OCI-LY1 (cell line): ENCODE data around the gene GSE1.

Experiments used
- H2AFZ ChIP-seq: fragments of 200-600 bp; sonication (generic), shearing (Covaris generic); 2 replicates; pipeline ENCODE4 v1.6.0; 2014; ENCODE audit warnings: antibody characterized with exemption, mild to moderate bottlenecking, low read length
- H3F3A ChIP-seq: fragments of 200-600 bp; sonication (generic), shearing (Covaris generic); 2 replicates; pipeline ENCODE4 v1.6.0; 2014; ENCODE audit warnings: mild to moderate bottlenecking, antibody characterized with exemption, low read length, moderate library complexity; ENCODE audit not compliant: insufficient read depth
- H3K27ac ChIP-seq: fragments of 200-600 bp; sonication (generic); 2 replicates; pipeline ENCODE4 v1.5.1; 2014; ENCODE audit warnings: low read length, mixed run types, mild to moderate bottlenecking, low read depth; ENCODE audit not compliant: poor library complexity, severe bottlenecking
- H3K27me3 ChIP-seq: fragments of 200-600 bp; sonication (generic); 2 replicates; pipeline ENCODE4 v1.6.0; 2014; ENCODE audit warnings: antibody characterized with exemption, mild to moderate bottlenecking, low read length, moderate library complexity; ENCODE audit not compliant: insufficient read depth
- H3K36me3 ChIP-seq: fragments of 200-600 bp; sonication (generic); 2 replicates; pipeline ENCODE4 v1.6.1; 2014; ENCODE audit warnings: mild to moderate bottlenecking, antibody characterized with exemption, low read length, moderate library complexity, mixed read lengths; ENCODE audit not compliant: insufficient read depth
- H3K4me1 ChIP-seq: fragments of 200-600 bp; sonication (generic); 2 replicates; pipeline ENCODE4 v1.5.1; 2014; ENCODE audit warnings: mild to moderate bottlenecking, low read length, moderate library complexity; ENCODE audit not compliant: insufficient read depth, severe bottlenecking
- H3K4me2 ChIP-seq: fragments of 200-600 bp; sonication (generic), shearing (Covaris generic); 2 replicates; pipeline ENCODE4 v1.6.1; 2014; ENCODE audit warnings: low read length
- H3K4me3 ChIP-seq: fragments of 200-600 bp; sonication (generic); 2 replicates; pipeline ENCODE4 v1.5.1; 2014; ENCODE audit warnings: low read length, low read depth, mild to moderate bottlenecking, mixed read lengths; ENCODE audit not compliant: poor library complexity, severe bottlenecking
- H3K79me2 ChIP-seq: fragments of 200-600 bp; shearing (Covaris generic); 2 replicates; pipeline ENCODE4 v1.6.1; 2016; ENCODE audit warnings: mixed run types, low read length, mixed read lengths; ENCODE audit not compliant: insufficient read depth
- H3K9ac ChIP-seq: fragments of 200-600 bp; sonication (generic), shearing (Covaris generic); 2 replicates; pipeline ENCODE4 v1.6.1; 2014; ENCODE audit warnings: mild to moderate bottlenecking, low read length, mixed read lengths
- H3K9me2 ChIP-seq: fragments of 200-600 bp; sonication (generic), shearing (Covaris generic); 2 replicates; pipeline ENCODE4 v1.6.1; 2014; ENCODE audit warnings: low read depth, mild to moderate bottlenecking, low read length, mixed read lengths
- H3K9me3 ChIP-seq: fragments of 200-600 bp; shearing (Covaris generic); 2 replicates; pipeline ENCODE4 v1.6.1; 2014; ENCODE audit warnings: low read length, mixed read lengths
- H4K20me1 ChIP-seq: fragments of 200-600 bp; sonication (generic), shearing (Covaris generic); 2 replicates; pipeline ENCODE4 v1.6.0; 2016; ENCODE audit warnings: mild to moderate bottlenecking, low read length; ENCODE audit not compliant: insufficient read depth
- CTCF ChIP-seq: fragments of 200-600 bp; sonication (generic), shearing (Covaris generic); IDR thresholded peaks from 2 replicates; pipeline ENCODE4 v1.5.1; 2017; ENCODE audit warnings: mild to moderate bottlenecking, antibody characterized with exemption, low read length, moderate library complexity, mixed read lengths
- EZH2 ChIP-seq: fragments of 200-600 bp; sonication (generic), shearing (Covaris generic); IDR thresholded peaks from 2 replicates; pipeline ENCODE4 v1.8.0; 2017; ENCODE audit warnings: borderline replicate concordance, mixed run types, mild to moderate bottlenecking, antibody characterized with exemption, low read length, moderate library complexity, mixed read lengths

GSE1 gene

GRCh38 chr16:85678016-85678415 is 64.9 kb downstream of the GSE1 start:
- H3K36me3 ChIP-seq: peaks cover 99% of the 10 kb centered on the region

DNA sequence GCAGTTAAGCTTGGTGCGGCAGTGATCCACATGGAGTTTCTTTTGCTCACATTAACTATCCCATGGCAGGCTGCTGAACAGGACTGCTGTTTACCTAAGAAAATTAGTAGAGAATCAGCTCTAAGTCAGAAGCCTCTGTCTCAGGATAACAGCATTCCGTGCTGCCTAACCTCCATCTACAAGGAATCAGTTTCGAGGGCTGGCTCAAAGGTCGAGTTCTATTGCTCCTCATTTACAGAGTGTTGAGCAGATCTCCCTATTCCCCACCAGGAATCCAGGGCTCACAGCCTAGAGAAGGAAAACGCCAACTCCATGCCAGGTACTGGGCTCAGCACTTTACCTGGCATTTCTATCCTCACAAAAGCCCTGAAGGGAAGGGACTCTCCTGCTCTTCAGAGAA is 65.7 kb downstream of the GSE1 start:
- H3K4me1 ChIP-seq: no peaks in the 10 kb centered on the region
- H3K9me2 ChIP-seq: no peaks in the 10 kb centered on the region
- H3K4me3 ChIP-seq: no peak overlapping the region
- H3K27me3 ChIP-seq: no peaks in the 10 kb centered on the region
- H3K36me3 ChIP-seq: peaks cover 99% of the 10 kb centered on the region
- TF ChIP-seq CTCF (no peak), EZH2 (no peak)
- no peak overlapping the region for H3K9ac ChIP-seq
- H3K79me2 ChIP-seq: no peaks in the 10 kb centered on the region; the same call in 1 of the 2 replicates
- no peak overlapping the region for H3K4me2 ChIP-seq
- H3K9me3 ChIP-seq: no peaks in the 10 kb centered on the region
- H3F3A ChIP-seq: no peaks in the 10 kb centered on the region
- no peaks in the 10 kb centered on the region for H4K20me1 ChIP-seq
- H3K27ac ChIP-seq: no peak overlapping the region
- H2AFZ ChIP-seq: no peak overlapping the region

More at GRCh38 chr16:85678016-85678415, 64.9 kb downstream of the GSE1 start:
- Histone ChIP-seq H2AFZ (no peak overlapping the region), H4K20me1 (no peaks in the 10 kb centered on the region), H3K27ac (no peak overlapping the region), H3K9me3 (no peaks in the 10 kb centered on the region), H3F3A (no peaks in the 10 kb centered on the region), H3K4me1 (no peaks in the 10 kb centered on the region), H3K79me2 (no peaks in the 10 kb centered on the region; the same call in 1 of the 2 replicates), H3K4me2 (no peak overlapping the region), H3K9ac (no peak overlapping the region), H3K4me3 (no peak overlapping the region), H3K27me3 (no peaks in the 10 kb centered on the region), H3K9me2 (no peaks in the 10 kb centered on the region)
- TF ChIP-seq EZH2 (no peak), CTCF (no peak)

GRCh38 chr16:85679870-85680269 is 66.7 kb downstream of the GSE1 start:
- Histone ChIP-seq H3K4me2 (no peak overlapping the region), H3F3A (no peaks in the 10 kb centered on the region)

More at GRCh38 chr16:85679870-85680269, 66.7 kb downstream of the GSE1 start:
- H3K9me2 ChIP-seq: no peaks in the 10 kb centered on the region
- H2AFZ ChIP-seq: no peak overlapping the region
- no peaks in the 10 kb centered on the region for H3K27me3 ChIP-seq
- H3K27ac ChIP-seq: no peak overlapping the region
- no peak overlapping the region for H3K4me3 ChIP-seq
- peaks cover 98% of the 10 kb centered on the region for H3K36me3 ChIP-seq
- H3K9ac ChIP-seq: no peak overlapping the region
- no peaks in the 10 kb centered on the region for H3K9me3 ChIP-seq
- no peaks in the 10 kb centered on the region for H4K20me1 ChIP-seq
- TF ChIP-seq EZH2: no peak
- no peak for TF ChIP-seq CTCF
- peaks cover 2% of the 10 kb centered on the region for H3K4me1 ChIP-seq
- H3K79me2 ChIP-seq: peaks cover 4% of the 10 kb centered on the region; the same call in 1 of the 2 replicates
